ENCODE results near the gene MET. TPM values are rescaled to one million over a fixed set of nuclear protein-coding genes. Genes with fewer than 3 reads are reported as not detected.
A peak's percentile ranks its signal among the peaks of the same experiment; 100 is the strongest.

MET gene
- total and polyA plus RNA-seq, 2 of the 13 experiments (the other 11 are each of a cell fraction or from before 2014, with no cell fraction given): 21.8 to 31.5 TPM

GRCh38 chr7:116741625-116742316 lies 69.8 kb downstream of the MET start (continued):
- TF ChIP-seq BRF2 (CRISPR knock-in tag; IDR thresholded peaks at IDR 0.05) (no peak), ZNF224 (CRISPR knock-in tag; IDR thresholded peaks at IDR 0.05) (no peak), ZNF503 (CRISPR knock-in tag; IDR thresholded peaks at IDR 0.05) (peak; percentile 68; the same call in 1 of the 2 replicates), CEBPG (CRISPR knock-in tag; IDR thresholded peaks at IDR 0.05) (peak; percentile 43; the same call in 1 of the 2 replicates), ZNF512B (CRISPR knock-in tag; IDR thresholded peaks at IDR 0.05; ENCODE audit: borderline replicate concordance) (no peak), HNF4G (IDR thresholded peaks at IDR 0.05; ENCODE audit: borderline replicate concordance, low read depth, low read length) (peak; percentile 41; the same call in 1 of the 2 replicates), HNF4G (CRISPR knock-in tag; IDR thresholded peaks at IDR 0.05; ENCODE audit: borderline replicate concordance, low read depth) (no peak), CREB1 (IDR thresholded peaks at IDR 0.05) (no peak), CREB1 (CRISPR knock-in tag; IDR thresholded peaks at IDR 0.05) (peak; percentile 57; the same call in 1 of the 2 replicates), LCORL (IDR thresholded peaks at IDR 0.05) (no peak), LCORL (CRISPR knock-in tag; IDR thresholded peaks at IDR 0.05) (peak; percentile 34; the same call in 1 of the 2 replicates), FOXA3 (CRISPR knock-in tag; IDR thresholded peaks at IDR 0.05) (peak; percentile 81), EEA1 (CRISPR knock-in tag; IDR thresholded peaks at IDR 0.05; ENCODE audit: borderline replicate concordance) (no peak), ZNF549 (CRISPR knock-in tag; IDR thresholded peaks at IDR 0.05) (no peak), YEATS2 (CRISPR knock-in tag; IDR thresholded peaks at IDR 0.05; ENCODE audit: borderline replicate concordance) (peak; percentile 27; the same call in 1 of the 2 replicates), RCOR2 (CRISPR knock-in tag; IDR thresholded peaks at IDR 0.05) (0 out of 2 replicates have a peak, but pooled peaks have one; percentile 37), KLF6 (CRISPR knock-in tag; IDR thresholded peaks at IDR 0.05) (no peak), ZKSCAN8 (CRISPR knock-in tag; IDR thresholded peaks at IDR 0.05; ENCODE audit: borderline replicate concordance) (0 out of 2 replicates have a peak, but pooled peaks have one; percentile 17), ZNF138 (CRISPR knock-in tag; IDR thresholded peaks at IDR 0.05; ENCODE audit: low read depth) (no peak), ZNF446 (CRISPR knock-in tag; IDR thresholded peaks at IDR 0.05) (no peak), JUND (CRISPR knock-in tag; IDR thresholded peaks at IDR 0.05) (no peak), MXI1 (IDR thresholded peaks at IDR 0.05; ENCODE audit: borderline replicate concordance, low read depth, low read length) (no peak), ZFP36L2 (CRISPR knock-in tag; IDR thresholded peaks at IDR 0.05) (no peak), FOXK2 (IDR thresholded peaks at IDR 0.05) (0 out of 2 replicates have a peak, but pooled peaks have one; percentile 12)

Data from HepG2 (cell line).